Measurements from ENCODE around the gene ARHGAP23.
A peak's percentile ranks its signal among the peaks of the same experiment; 100 is the strongest.

ARHGAP23 gene

DNA sequence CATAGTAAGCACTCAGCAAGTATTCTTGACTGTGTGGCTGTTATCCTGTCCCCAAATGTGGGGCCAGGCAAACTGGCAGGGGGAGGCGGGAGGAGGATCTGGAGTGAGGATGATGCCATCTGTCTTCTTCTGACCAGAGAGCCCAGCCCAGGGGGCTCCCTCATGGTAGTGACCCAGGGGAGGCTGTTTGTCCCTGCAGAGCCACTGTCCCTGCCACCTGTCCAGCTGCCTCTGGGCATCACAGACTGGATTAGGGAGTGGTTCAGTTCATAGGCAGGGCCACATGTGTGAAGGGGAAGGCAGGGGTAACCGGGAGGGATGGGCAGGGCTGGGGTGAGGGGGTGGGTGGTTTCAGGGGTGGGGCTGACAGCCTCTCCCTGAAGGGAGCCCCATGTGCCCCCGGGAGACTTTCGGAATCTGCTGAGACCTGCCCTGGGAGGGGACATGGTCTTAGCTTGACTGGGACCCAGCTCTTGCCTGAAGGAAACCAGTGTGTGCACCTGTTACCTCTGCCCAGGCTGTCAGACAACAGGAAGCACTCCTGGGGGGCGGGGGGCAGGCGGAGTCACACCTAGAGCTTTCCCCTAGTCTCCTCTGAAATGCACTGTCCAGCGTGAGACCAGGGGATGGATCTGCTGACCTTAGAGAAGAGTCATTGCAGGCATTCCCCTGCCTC lies 15.2 kb downstream of the ARHGAP23 start:
- Histone ChIP-seq H3K27ac (peak overlapping the region in 2 of 11 experiments; percentile 11 to 23; a peak in 4 of 22 replicates), H3K4me1 (peaks cover 65 to 82% (median 79%) of the 10 kb centered on the region in 10 experiments), H3K27me3 (no peaks in the 10 kb centered on the region), H4K20me1 (peaks cover 43 to 100% (median 85%) of the 10 kb centered on the region in 11 experiments; a peak in 21 of 22 replicates), H3K4me3 (no peak overlapping the region), H3K36me3 (peaks cover 0 to 45% (median 26%) of the 10 kb centered on the region in 11 experiments; a peak in 15 of 22 replicates), H3K9me3 (replicated peaks in 1 of 11) (no peaks in the 10 kb centered on the region), H3K9ac (peak overlapping the region in 5 of 11 experiments; percentile 1 to 52 (median 30); a peak in 3 of 22 replicates), H3K4me2 (peak overlapping the region in 10 of 11 experiments; percentile 6 to 53 (median 42); a peak in 14 of 22 replicates)
- TF ChIP-seq Cebpa-rat (IDR thresholded peaks at IDR 0.05) = no peak

DNA sequence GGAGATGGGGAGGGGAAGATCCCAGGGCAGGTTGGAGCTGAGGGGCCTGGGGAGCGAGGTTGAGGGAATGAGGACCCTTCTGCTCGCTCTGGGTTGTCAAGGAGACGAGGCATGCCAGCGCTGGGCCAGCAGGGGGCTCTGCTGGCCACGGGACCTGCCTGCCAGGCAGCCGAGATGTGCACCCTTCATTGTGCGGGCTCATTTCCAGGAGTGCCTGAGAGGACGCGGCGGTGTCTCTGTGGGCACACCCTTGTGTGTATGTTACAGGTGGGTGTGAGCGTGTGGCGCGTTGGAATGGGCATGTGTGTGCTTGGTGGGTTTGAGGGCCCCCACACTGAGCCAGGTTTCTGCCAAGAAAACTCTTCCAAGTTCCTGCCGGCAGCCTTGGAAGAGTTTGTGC lies 15.9 kb downstream of the ARHGAP23 start:
- Histone ChIP-seq H4K20me1 (peaks cover 39 to 100% (median 85%) of the 10 kb centered on the region in 11 experiments; a peak in 21 of 22 replicates), H3K4me3 (no peak overlapping the region), H3K9ac (peak overlapping the region in 2 of 11 experiments; percentile 1 to 3; a peak in 1 of 22 replicates), H3K9me3 (replicated peaks in 1 of 11) (no peaks in the 10 kb centered on the region), H3K27me3 (no peaks in the 10 kb centered on the region), H3K36me3 (peaks cover 0 to 41% (median 26%) of the 10 kb centered on the region in 11 experiments; a peak in 15 of 22 replicates), H3K4me2 (peak overlapping the region in 9 of 11 experiments; percentile 24 to 53 (median 42); a peak in 14 of 22 replicates), H3K27ac (no peak overlapping the region), H3K4me1 (peaks cover 66 to 82% (median 80%) of the 10 kb centered on the region in 10 experiments)
- no peak for TF ChIP-seq Cebpa-rat (IDR thresholded peaks at IDR 0.05)

DNA sequence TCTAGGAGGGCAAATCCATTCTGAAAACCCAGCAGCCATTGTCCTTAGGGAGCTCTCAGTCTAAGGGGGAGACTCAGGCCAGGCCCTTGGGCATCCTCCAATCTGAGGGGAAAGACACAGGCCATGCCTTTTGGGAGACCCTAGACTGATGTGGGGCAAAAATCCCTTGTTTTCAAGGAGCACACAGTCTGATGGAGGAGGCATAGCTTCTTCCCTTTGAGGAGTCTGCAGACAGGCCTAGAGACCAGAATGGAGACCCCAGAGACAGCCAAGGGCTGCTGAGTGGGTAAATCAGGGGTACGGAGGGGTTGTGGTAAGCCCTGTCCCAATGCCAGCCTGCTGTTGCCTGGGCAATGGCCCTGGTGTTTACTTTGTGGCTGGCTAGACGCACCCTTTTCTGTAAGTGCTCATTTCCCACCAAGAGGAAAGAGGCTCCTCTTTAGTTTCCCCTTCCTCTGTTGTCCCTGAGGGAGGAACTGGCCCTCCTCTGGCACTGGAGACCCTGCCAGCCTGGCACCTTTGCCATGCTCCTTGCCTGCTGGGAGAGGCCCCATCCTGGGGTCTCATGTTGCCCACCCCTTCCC lies 19.3 kb downstream of the ARHGAP23 start:
- Histone ChIP-seq H4K20me1 (peaks cover 17 to 100% (median 82%) of the 10 kb centered on the region in 11 experiments; a peak in 21 of 22 replicates), H3K27ac (peak overlapping the region; percentile 24 to 81 (median 46); a peak in 20 of 22 replicates), H3K36me3 (peaks cover 0 to 29% (median 13%) of the 10 kb centered on the region in 11 experiments; a peak in 11 of 22 replicates), H3K4me2 (peak overlapping the region; percentile 88 to 99 (median 95)), H3K4me3 (peak overlapping the region in 2 of 10 experiments; percentile 3 to 21; a peak in 2 of 20 replicates), H3K9me3 (replicated peaks in 1 of 11) (no peaks in the 10 kb centered on the region), H3K4me1 (peaks cover 74 to 88% (median 82%) of the 10 kb centered on the region in 10 experiments), H3K9ac (peak overlapping the region in 10 of 11 experiments; percentile 24 to 59 (median 42); a peak in 14 of 22 replicates), H3K27me3 (peaks cover 0 to 3% (median 0%) of the 10 kb centered on the region in 11 experiments; a peak in 2 of 22 replicates)
- no peak for TF ChIP-seq Cebpa-rat (IDR thresholded peaks at IDR 0.05)

DNA sequence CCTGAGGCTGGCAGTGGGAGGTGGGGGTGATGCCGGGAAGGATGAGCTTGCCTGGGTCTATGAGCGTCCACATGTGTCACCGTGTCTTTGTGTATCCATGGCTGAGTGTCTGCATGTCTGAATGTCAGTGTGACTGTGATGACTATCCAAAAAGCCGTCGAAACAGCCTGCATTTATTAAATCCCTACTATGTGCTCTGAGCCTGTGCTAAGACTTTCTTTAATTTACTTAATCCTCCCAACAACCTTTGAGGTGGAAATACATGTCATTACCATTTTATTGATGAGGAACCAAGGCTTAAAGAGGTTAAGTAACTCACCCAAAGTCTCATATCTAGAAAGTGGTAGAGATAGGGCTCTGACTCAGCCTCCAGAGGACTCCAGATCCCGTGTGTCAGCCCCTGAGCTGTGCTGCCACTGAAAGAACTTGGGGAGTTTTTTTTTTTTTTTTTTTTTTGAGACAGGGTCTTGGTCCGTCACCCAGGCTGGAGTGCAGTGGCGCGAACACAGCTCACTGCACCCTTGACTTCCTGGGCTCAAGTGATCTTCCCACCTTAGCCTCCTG lies 20.0 kb downstream of the ARHGAP23 start:
- H3K4me3 ChIP-seq = peak overlapping the region in 1 of 10 experiments; percentile 3; a peak in 1 of 20 replicates
- peak overlapping the region; percentile 24 to 81 (median 46); a peak in 17 of 22 replicates for H3K27ac ChIP-seq
- peaks cover 0 to 10% (median 3%) of the 10 kb centered on the region in 11 experiments; a peak in 7 of 22 replicates for H3K27me3 ChIP-seq
- H3K4me2 ChIP-seq = peak overlapping the region; percentile 88 to 99 (median 95)
- no peak for TF ChIP-seq Cebpa-rat (IDR thresholded peaks at IDR 0.05)
- H3K4me1 ChIP-seq = peaks cover 74 to 88% (median 82%) of the 10 kb centered on the region in 10 experiments
- H3K9ac ChIP-seq = peak overlapping the region in 9 of 11 experiments; percentile 7 to 59 (median 31); a peak in 10 of 22 replicates
- H3K9me3 ChIP-seq (replicated peaks in 1 of 11) = no peaks in the 10 kb centered on the region
- H4K20me1 ChIP-seq = peaks cover 18 to 100% (median 82%) of the 10 kb centered on the region in 11 experiments; a peak in 21 of 22 replicates
- peaks cover 0 to 29% (median 11%) of the 10 kb centered on the region in 11 experiments; a peak in 11 of 22 replicates for H3K36me3 ChIP-seq

DNA sequence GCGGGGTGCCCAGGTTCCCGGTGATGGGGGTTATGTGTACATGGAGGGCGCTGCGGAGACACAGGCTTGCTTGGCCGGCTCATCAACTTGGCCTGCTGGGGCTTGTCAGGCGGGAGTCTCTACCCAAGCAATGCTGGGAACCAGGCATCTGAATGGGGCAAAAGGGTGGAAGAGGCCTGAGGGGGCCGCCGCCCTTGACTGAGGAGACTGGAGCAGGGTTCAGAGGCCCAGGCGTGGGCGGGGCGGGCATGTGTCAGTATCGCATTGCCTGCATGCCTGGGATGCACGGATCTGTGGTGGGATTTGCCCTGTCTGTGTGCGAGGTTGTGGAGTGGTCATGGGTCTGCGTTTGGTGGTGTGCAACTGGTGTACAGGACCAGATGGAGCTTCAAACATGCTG lies 21.1 kb downstream of the ARHGAP23 start:
- Histone ChIP-seq H3K4me2 (peak overlapping the region; percentile 88 to 99 (median 95)), H3K9me3 (replicated peaks in 1 of 11) (no peaks in the 10 kb centered on the region), H3K36me3 (peaks cover 0 to 27% (median 10%) of the 10 kb centered on the region in 11 experiments; a peak in 11 of 22 replicates), H3K27ac (peak overlapping the region in 10 of 11 experiments; percentile 3 to 81 (median 26); a peak in 12 of 22 replicates), H4K20me1 (peaks cover 15 to 100% (median 82%) of the 10 kb centered on the region in 11 experiments; a peak in 20 of 22 replicates), H3K27me3 (peaks cover 0 to 14% (median 4%) of the 10 kb centered on the region in 11 experiments; a peak in 7 of 22 replicates), H3K4me3 (peak overlapping the region in 2 of 10 experiments; percentile 24 to 60; a peak in 3 of 20 replicates), H3K4me1 (peaks cover 80 to 92% (median 84%) of the 10 kb centered on the region in 10 experiments), H3K9ac (peak overlapping the region in 8 of 11 experiments; percentile 21 to 63 (median 46); a peak in 10 of 22 replicates)
- TF ChIP-seq Cebpa-rat (IDR thresholded peaks at IDR 0.05) = no peak

DNA sequence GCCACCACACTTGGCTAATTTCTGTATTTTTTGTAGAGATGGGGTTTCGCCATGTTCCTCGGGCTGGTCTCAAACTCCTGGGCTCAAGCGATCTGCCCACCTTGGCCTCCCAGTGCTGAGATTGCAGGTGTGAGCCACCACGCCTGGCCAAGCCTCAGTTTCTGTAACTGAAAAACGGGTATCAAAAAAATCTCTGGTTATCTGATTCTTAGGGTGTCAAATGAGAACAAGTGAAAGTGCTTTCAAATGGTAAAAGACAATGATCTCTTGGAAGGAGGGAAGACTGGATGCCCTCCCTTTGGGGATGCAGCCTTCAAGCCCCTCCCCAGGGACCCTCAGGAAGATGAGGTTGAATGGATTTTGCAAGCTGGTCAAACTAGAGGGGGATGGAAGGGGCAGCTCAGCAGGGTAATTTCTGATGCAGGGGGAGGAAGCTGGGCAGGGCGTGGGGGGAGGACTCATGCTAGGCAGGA lies 22.3 kb downstream of the ARHGAP23 start:
- Histone ChIP-seq H3K4me1 (peaks cover 91 to 98% (median 93%) of the 10 kb centered on the region in 10 experiments), H3K27ac (peak overlapping the region in 10 of 11 experiments; percentile 25 to 81 (median 52); a peak in 18 of 22 replicates), H3K9ac (peak overlapping the region; percentile 25 to 63 (median 49); a peak in 17 of 22 replicates), H3K4me3 (peak overlapping the region in 9 of 10 experiments; percentile 22 to 66 (median 53); a peak in 17 of 20 replicates), H3K36me3 (peaks cover 0 to 15% (median 6%) of the 10 kb centered on the region in 11 experiments; a peak in 9 of 22 replicates), H3K4me2 (peak overlapping the region; percentile 88 to 99 (median 95)), H3K27me3 (peaks cover 0 to 14% (median 4%) of the 10 kb centered on the region in 11 experiments; a peak in 7 of 22 replicates), H4K20me1 (peaks cover 25 to 100% (median 85%) of the 10 kb centered on the region in 11 experiments; a peak in 21 of 22 replicates), H3K9me3 (replicated peaks in 1 of 11) (no peaks in the 10 kb centered on the region)
- no peak for TF ChIP-seq Cebpa-rat (IDR thresholded peaks at IDR 0.05)

DNA sequence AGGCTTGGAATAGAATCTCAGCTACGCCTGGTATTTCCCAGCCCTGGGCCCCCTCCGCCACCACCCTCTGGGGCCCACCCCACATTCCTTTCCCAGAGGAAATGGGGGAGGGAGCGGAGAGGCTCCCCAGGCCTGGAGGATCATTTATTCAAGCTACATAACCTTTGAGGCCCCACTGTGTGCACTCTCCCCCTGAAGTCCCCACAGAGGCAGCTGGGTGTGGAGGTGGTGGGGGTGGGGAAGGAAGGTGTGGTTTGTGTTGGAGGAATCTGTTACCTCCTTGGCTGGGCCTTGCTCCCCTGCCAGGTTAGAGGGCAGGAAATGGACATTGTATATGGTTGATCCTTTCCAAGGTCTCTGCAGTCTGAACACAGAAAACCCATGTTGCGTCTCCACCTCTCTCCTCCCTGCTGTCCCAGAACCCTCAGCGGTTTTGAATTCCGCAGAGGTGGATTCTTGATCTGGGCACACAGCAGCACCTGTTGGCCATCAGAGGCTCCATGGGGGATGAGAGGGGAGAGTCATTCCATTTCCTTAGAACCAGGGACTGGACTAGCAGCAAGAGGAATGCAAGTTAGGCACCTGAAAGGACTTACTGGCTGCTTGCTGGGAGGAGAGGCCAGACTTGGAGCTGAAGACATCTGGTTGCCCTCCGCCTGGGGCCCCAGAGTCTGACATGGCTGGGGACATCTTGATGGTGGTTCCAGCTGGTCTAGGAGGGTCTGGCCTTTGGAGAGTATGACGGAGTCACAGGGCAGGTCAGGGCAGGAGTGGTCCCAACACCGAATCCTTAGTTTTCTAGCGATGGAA lies 23.0 kb downstream of the ARHGAP23 start:
- Histone ChIP-seq H3K27me3 (peaks cover 0 to 14% (median 4%) of the 10 kb centered on the region in 11 experiments; a peak in 7 of 22 replicates), H3K36me3 (peaks cover 0 to 8% (median 0%) of the 10 kb centered on the region in 11 experiments; a peak in 5 of 22 replicates), H4K20me1 (peaks cover 31 to 100% (median 86%) of the 10 kb centered on the region in 11 experiments; a peak in 21 of 22 replicates), H3K9me3 (replicated peaks in 1 of 11) (no peaks in the 10 kb centered on the region), H3K4me3 (peak overlapping the region; percentile 15 to 66 (median 50); a peak in 19 of 20 replicates), H3K9ac (peak overlapping the region; percentile 34 to 63 (median 49); a peak in 18 of 22 replicates), H3K27ac (peak overlapping the region; percentile 19 to 81 (median 50); a peak in 19 of 22 replicates), H3K4me2 (peak overlapping the region; percentile 88 to 99 (median 95)), H3K4me1 (peaks cover 96 to 100% (median 99%) of the 10 kb centered on the region in 10 experiments)
- TF ChIP-seq Cebpa-rat (IDR thresholded peaks at IDR 0.05) = no peak
